COLO829 (cell line): ENCODE measurements around the gene PAF1.
A peak's percentile ranks its signal among the peaks of the same experiment; 100 is the strongest.

Experiments used
- DNase-seq: peaks from one replicate; pipeline ENCODE4 v3.0.0; 2012; ENCODE audit warnings: low spot score

The PAF1 gene

GRCh38 chr19:39405261-39405957 is 14.5 kb upstream of the PAF1 start:
- DNase-seq, result no peak

DNA sequence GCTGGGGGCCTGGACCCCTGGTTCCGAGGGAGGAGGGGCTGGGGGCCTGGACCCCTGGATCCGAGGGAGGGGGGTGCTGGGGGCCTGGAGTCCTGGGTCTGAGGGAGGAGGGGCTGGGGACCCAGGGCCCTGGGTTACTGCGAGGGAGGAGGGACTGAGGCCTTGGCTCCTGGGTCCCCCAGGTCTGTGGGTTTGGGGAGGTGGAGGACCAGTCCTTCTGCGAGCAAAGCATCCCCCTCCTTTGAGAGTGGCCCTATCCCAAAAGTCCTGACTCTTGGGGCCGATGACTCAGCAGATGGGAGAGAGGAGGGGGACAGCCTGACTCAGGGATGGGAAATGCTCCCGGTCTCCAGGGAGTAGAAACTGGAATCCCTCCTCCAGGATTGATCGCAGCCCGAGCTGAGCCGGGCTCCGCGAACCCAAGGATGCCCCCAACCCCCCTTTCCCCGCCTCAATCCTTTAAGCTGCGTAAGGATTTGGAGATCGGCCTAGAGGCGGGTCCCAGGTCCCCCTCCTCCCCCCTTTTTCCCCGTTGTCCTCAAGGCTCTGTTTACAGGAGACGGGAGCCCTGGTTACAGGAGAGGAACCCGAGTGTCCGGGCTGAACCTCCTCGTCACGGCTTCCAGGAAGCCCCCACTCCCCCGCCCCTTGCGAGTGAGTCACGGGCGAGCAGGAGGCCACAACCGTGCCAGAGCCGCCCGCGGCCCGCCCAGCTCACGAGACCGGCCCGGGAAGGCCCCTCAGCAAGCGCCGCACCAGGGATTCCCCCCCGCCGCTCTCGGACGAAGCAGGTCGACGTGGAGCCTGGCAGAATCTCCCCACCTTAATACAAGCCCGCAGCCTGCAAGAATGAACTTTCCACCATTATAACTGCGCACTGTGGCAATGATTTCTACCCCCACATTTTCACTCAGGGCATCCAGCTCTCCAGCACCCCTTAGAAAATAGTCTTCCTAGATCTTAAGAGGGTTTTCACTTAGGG is 12.7 kb upstream of the PAF1 start:
- peak; percentile 74 for DNase-seq

- peak; percentile 58 for DNase-seq
Observed at GRCh38 chr19:39402346-39403300, 11.7 kb upstream of the PAF1 start.

GRCh38 chr19:39401549-39402345 is 10.8 kb upstream of the PAF1 start:
- no peak for DNase-seq

DNA sequence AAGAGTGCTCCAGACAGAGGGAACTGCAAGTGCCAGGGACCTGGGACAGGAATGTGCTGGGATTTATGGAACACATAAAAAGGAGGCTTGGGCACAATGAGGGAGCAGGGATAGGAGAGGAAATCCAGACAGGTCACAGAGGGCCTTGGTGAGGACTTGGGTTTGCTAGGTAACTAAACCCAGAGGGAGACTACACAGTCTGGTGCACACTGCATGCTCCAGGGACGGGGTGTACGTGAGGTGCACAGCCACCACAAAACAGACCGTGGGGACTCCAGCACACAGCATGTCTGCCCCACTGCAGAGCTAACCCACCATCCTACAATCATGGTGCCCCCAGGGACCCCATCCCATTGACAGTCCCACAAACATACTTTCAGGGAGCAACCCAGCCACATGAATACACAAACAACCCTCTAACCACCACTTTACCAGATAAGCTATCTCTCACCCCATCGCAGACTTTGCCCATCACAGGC is 10.2 kb upstream of the PAF1 start:
- no peak for DNase-seq

- DNase-seq, result no peak
Observed at GRCh38 chr19:39400061-39400460, 9.2 kb upstream of the PAF1 start.

GRCh38 chr19:39399668-39400050 is 8.8 kb upstream of the PAF1 start:
- DNase-seq, result no peak

- no peak for DNase-seq
Observed at GRCh38 chr19:39398297-39398864, 7.5 kb upstream of the PAF1 start.

DNA sequence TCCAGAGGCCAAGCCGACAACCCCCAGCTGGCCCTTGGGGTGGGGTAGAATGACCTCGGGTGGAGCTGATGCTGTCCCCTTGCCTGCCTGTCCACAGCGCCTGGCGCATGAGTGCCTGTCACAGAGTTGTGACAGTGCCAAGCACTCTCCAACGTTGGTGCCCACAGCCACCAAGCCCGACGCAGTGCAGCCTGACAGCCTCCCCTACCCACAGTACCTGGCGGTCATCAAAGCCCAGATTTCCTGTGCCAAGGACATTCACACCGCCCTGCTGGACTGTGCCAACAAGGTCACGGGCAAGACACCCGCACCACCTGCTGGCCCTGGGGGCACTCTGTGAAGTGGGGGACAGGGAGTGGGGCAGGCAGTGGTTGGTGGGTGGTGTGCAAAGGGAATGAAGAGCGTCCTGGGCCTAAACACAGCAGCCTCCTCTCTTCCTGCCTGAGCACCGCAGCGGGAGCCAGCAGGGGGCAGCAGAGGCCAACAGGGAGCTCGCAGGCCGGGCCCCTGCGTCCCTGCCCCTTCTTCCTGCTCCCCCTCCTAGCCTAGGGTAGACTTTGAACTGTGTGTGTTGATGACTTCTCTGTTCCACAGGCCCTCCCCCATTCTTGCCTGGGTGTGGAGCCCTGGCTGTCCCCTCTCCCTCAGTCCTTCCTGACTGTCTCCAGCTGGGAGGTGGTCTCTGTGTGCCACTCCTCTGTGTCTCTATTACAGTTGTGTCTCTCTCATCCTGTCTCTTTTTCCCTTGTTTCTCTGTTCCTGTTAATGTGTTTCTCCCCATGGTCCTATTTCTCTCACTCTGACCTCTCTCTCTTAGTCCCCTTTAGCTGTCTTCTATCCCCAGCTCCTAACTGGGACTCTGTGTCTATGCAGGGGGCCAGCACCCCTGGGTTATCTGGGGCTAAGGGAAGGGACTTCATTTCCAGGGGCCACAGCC is 6.7 kb upstream of the PAF1 start:
- DNase-seq, result peak; percentile 73

GRCh38 chr19:39390451-39390750 is 505 bp downstream of the PAF1 start:
- no peak for DNase-seq

GRCh38 chr19:39389631-39390414 is 1.1 kb downstream of the PAF1 start:
- no peak for DNase-seq

- no peak for DNase-seq
Observed at GRCh38 chr19:39388657-39389056, 2.2 kb downstream of the PAF1 start.

GRCh38 chr19:39386557-39386956 is 4.3 kb downstream of the PAF1 start:
- DNase-seq, result no peak

DNA sequence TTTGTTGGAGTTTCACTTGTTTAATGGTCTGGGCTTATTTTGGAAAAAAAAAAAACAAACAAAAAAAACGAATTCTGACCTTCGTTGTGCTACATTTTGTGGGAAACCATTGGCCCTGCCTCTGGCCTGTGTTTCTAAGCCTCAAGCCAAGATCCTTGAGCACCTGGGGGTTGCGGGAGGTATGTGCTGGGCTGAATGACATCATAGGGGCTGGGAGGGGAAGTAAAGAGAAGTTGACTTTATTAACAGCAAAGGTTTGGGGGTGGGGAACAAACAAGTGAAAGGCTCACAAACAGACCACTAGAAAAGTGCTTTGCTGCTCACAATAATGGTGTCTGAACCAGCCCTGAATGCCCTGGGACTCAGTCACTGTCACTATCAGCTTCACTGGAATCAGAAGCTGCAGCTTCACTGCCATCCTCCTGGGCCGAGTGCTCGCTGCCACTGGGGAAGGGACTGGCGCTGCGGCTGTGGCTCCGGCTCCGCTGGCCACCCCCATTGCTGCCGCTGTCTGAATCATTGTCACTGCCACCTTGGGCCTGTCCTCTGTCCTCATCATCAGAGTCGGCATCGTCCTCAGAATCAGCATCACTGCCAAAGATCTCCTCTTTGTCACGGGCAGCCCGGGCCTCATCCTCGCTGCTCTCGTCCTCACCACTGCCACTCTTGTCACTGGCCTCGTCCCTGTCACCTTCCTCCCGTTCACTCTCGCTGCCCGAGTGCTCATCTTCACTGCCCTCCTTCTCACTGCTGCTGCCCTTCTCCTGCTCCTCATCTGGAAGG is 5.1 kb downstream of the PAF1 start:
- DNase-seq, result no peak

GRCh38 chr19:39384839-39385568 is 5.9 kb downstream of the PAF1 start:
- DNase-seq, result no peak

DNA sequence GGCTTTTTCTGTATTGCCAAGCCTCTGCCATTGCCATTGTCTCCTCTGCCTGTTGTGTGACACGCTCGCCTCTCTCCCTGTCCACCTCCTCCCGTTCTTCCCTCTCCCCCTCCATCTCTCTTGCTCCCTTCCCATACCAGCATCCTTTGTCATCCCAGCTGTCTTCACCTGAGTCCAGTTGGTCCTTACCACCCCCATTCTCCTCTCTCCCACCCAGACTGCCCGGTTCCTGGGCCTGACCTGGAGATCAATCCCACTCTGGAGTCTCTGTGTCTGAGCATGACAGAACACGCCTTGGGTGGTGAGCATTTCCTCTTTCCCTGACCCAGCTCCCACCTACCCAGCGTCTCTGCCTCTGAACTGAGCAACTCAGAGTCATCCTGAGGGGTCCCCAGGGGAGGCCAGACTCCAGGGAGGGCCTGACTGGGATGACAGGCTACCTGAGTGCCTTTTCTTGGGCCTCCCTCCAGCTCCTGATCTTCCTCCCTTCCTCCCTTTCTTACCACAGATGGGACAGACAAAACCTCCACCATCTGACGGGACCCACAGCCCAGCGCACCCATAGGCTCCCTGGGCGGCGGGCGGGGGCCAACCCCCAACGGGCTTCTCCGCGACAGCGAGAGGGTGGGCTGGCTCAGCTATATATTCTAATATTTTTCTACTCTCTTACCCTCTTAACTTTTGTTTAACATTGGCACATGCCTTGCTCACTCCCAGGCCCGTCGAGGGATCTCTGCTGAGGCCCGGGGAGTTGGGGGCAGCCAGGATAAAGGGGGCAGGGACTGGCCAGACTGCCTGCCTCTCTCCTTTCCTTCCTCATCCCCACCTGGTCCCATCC is 7.7 kb downstream of the PAF1 start:
- DNase-seq, result no peak
